ENCODE data around the gene NSMF.

Gene NSMF

DNA sequence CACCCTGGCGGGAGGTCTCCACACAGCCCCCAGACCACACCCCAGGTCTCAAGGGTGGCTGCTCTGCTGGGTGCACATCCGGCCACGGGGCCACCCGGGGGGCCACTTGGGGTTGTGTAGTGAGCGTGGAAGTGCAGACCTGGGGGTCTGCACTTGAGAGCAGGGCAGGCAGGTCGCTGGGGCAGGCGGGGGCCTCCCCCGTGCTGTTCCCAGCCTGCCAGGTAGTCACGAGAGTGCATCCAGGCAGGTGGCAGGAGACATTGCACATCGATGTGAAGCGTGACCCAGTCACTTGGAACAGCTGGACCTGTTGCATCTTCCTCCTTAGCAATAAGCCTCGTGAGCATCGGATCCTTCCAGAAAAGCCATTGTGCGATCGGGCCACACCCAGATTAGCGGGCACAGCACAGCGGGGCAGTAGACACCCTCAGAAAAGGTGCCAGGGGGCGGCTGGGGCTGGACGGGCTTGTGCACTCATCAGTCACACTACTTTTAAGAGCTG, 13.2 kb downstream of the NSMF start:
- DNase-seq = no peak

GRCh38 chr9:137445275-137445807, 13.8 kb downstream of the NSMF start:
- peak; percentile 88 for DNase-seq

DNA sequence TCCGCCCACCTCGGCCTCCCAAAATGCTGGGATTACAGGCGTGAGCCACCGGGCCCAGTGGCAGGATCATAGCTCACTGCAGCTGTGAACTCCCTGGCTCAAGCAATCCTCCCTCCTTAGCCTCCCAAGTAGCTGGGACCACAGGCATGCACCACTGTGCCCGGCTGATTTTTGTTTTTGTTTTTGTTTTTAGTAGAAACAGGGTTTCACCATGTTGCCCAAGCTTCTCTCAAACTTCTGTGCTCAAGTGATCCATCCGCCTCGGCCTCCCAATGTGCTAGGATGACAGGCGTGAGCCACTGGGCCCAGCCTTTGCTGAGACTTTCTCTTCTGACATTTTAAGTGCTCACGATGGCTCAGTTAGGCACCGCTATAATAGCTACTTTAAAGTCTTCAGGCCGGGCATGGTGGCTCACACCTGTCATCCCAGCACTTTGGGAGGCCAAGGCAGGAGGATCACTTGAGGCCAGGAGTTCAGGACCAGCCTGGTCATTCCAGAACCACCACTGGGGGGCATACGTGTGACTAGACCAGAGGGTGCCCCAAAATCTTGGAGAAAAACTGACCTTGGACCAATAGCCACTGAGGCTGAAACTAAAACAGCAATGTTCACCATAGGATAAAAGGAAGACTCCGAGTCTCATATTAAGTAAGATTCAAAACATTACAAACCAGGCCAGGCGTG, 14.9 kb downstream of the NSMF start:
- DNase-seq = no peak

DNA sequence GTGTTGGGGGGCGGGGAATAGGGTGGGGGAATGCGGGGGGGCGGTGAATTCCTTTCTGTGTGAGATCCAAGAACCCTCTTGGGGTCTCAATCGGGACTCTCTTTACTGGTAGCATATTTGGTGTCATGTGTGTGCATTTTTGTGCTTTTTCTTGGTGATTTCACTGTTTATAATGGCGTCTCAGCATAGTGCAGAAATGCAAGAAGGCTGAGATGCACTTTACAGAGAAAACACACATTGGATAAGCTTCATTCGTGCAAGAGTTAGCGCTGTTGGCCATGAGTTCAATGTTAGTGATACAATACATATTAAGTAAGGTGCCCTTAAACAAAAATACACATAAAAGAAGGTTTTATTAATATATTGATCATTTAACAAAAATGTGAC, 17.2 kb downstream of the NSMF start:
- no peak for DNase-seq

DNA sequence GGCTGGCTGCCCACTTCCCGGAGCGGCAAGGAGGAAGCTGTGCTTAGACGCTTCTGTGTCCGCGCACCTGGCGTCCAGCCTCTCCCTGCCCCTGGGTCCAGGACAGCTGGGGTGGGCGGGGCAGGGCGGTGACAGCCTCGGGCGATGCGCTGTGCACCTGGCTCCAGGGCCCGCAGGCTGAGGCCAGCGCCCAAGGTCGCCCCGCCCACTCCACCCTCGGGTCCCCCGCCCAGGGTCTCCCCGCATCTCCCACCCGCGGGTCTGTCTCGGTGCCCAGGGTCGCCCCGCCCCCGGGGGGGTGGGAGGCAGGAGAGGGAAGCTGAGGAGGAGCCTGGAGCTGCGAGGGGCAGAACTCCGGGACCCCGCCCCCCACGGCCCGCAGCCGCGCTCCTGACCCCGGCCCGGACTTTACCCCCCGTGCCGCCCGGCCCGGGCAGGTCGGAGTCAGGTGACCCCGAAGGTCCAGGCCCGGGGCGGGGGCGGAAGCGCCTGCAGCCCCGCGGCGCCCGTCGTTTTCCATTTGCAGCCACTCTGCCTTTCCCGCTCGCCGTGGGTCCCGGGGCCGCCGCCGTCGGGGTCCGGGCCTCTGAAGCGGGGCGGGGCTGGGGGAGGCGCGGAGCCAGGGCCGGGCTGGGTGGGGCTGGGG, 17.7 kb downstream of the NSMF start, which contains the start of gene ENTPD8:
Gene ENTPD8 (minus strand): TSS at position 69 of the 646 bp plus-strand sequence. CDS start 3,072 bp downstream, outside the sequence.
- DNase-seq = peak; percentile 82

- DNase-seq = no peak
Measured at GRCh38 chr9:137439158-137439714, 19.9 kb downstream of the NSMF start.

- no peak for DNase-seq
Measured at GRCh38 chr9:137438591-137439157, 20.5 kb downstream of the NSMF start.

DNA sequence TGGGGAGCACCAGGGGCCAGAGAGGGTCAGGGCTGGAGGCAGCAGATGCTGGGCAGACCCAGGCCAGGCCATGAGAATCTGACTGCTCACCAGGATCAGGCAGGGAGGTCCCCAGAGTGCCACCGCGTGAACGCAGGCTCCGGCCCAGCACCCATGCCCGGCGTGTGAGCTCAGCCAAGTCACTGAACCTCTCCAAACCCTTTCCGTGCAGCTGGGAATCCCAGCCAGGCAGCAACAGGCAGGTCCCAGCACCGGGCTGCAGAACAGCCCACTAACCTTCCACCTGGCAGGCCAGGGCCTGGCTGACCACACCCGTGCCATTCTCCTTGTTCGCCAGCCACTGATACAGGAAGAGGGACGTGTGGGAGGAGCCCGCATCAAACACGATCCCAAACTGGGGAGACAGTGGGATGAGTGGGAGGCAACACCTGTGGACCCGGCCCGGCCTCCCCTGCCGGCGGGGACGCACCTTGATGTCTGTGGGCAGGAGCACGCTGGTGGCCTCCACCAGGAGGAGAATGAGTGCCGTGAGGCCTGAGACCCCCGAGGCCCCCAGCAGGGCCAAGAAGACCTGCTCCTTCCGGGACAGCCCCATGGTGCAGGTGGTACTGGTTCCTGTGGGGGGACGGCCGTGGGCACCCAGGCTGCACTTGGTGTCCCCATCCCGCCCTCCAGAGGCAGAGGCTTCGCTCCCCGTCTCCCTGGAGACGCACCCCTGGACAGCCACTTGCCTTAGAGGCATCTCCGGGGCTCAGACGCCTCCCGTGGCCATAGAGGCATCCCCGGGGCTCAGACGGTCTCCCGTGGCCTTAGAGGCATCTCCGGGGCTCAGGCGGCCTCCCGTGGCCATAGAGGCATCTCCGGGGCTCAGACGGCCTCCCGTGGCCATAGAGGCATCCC, 21.2 kb downstream of the NSMF start:
- no peak for DNase-seq

DNA sequence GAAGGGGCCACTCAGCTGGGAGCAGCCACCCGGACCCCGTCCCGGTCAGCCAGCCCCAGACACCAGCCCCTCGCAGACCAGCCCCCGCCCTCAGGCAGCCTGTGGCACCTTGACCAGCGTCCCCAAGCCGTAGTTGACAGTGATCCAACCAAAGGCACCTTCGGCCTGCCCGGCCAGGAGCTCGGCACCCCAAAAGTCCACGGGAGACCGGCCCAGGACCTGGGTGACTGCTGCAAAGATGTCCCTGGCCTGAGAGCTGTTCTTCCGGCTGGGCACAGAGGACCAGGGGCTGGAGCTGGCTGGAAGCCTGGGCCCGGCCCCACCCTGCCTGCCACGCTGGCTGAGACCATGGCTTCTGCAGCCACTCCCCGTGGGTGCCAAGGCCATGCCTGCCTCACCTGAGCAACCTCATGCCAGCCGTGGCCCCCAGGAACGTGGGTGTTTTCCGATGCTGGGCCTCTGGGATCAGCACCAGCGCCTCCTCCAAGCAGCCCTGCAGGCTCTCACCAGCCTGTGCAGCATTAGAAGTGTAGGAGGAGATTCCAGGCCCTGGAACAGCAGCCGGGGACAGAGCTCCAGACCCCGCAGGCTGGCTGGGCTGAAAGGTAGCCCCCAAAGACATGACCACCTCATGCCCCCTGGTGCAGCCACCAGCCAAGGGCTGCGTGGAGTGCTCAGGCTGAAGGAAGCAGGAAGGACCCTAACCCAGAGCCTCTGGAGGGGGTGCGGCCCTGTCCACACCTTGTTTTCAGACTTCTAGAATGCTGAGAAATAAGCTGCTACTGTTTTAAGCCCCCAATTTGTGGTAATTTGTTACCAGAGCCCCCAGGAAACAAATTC, 22.2 kb downstream of the NSMF start:
- no peak for DNase-seq

GRCh38 chr9:137435980-137436760, 23.0 kb downstream of the NSMF start:
- no peak for DNase-seq

GRCh38 chr9:137435381-137435891, 23.7 kb downstream of the NSMF start:
- DNase-seq = no peak

- DNase-seq = no peak
Measured at GRCh38 chr9:137434498-137435380, 24.4 kb downstream of the NSMF start.

DNA sequence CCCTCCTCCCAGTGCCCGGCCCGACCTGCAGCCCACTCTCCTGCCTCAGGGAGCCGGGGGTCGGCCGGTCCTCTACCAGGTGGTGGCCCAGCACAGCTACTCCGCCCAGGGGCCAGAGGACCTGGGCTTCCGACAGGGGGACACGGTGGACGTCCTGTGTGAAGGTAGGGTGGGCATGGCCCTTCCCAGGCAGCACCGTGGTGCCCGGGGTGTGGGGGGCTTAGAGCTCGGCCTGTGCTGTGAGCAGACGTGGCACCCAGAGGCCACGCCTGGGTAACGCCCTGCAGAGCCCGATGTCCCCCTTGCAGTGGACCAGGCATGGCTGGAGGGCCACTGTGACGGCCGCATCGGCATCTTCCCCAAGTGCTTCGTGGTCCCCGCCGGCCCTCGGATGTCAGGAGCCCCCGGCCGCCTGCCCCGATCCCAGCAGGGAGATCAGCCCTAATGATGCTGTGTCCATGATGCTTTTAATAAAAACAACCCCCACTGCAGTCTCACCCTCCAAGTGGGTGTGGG, 25.2 kb downstream of the NSMF start:
- no peak for DNase-seq

- DNase-seq = no peak
Measured at GRCh38 chr9:137433349-137433915, 25.7 kb downstream of the NSMF start.

- no peak for DNase-seq
Measured at GRCh38 chr9:137432687-137433348, 26.3 kb downstream of the NSMF start.

- no peak for DNase-seq
Measured at GRCh38 chr9:137431416-137431931, 27.7 kb downstream of the NSMF start.

- no peak for DNase-seq
Measured at GRCh38 chr9:137430723-137431415, 28.3 kb downstream of the NSMF start.
